HepG2 (cell line): Measurements from ENCODE around the gene SLBP. TPM values are rescaled to one million over a fixed set of nuclear protein-coding genes. Genes with fewer than 3 reads are reported as not detected.

Source experiments
- ATF7 ChIP-seq, 2 experiments: fragments of 450-650 bp in 1 of 2; sonication (generic) in 1 of 2; formaldehyde crosslinking in 1 of 2; IDR thresholded peaks; 2 replicates each; pipeline versions ENCODE4 v1.4.0 to v1.6.1; 2016 to 2020; ENCODE audit warnings: antibody characterized with exemption in 1 of 2, mild to moderate bottlenecking in 1 of 2, missing genetic modification reagents in 1 of 2
- GPN1 ChIP-seq: sonication (generic); formaldehyde crosslinking; IDR thresholded peaks from 2 replicates; pipeline ENCODE4 v1.5.1; 2020; ENCODE audit warnings: missing genetic modification reagents, borderline replicate concordance
- HNRNPLL ChIP-seq: fragments of 200-400 bp; formaldehyde crosslinking; IDR thresholded peaks from 2 replicates; pipeline ENCODE4 v1.6.1; 2017; ENCODE audit warnings: mild to moderate bottlenecking, low read depth, low read length; ENCODE audit not compliant: poor library complexity, severe bottlenecking
- KLF16 ChIP-seq, 2 experiments: sonication (generic) in 1 of 2; formaldehyde crosslinking in 1 of 2; IDR thresholded peaks; 2 replicates each; pipeline versions ENCODE4 v1.6.1 to v1.8.0; 2016 to 2023; ENCODE audit warnings: missing genetic modification reagents in 2 of 2, missing compliant biosample characterization in 1 of 2
- PHF8 ChIP-seq: sonication (generic); formaldehyde crosslinking; IDR thresholded peaks from 2 replicates; pipeline ENCODE4 v1.5.0; 2020; ENCODE audit warnings: missing genetic modification reagents
- SIX1 ChIP-seq: sonication (generic); formaldehyde crosslinking; IDR thresholded peaks from 2 replicates; pipeline ENCODE4 v1.4.0; 2020; ENCODE audit warnings: missing genetic modification reagents, borderline replicate concordance
- ZNF652 ChIP-seq: IDR thresholded peaks from 2 replicates; pipeline ENCODE4 v1.6.1; 2016; ENCODE audit warnings: low read depth, borderline replicate concordance
- polyA plus RNA-seq, 8 experiments: library from polyadenylated mRNA; depleted of rRNA in 3 of 8; stranded (reverse) in 7 of 8; unstranded in 1 of 8; fragments of >200 nt; fragmentation: Illumina TruSeq in 4 of 8; extraction: Trizol in 4 of 8; gene quantifications; 2 replicates each; pipeline versions ENCODE4 v1.2.1 to v1.2.3, GENCODE V29; 2011 to 2016; ENCODE audit warnings: low read depth in 4 of 8, missing spikeins in 1 of 8, mixed read lengths in 1 of 8; ENCODE audit not compliant: insufficient read depth in 1 of 8
- total RNA-seq, 5 experiments: library from RNA; depleted of rRNA; stranded (reverse); fragments of >200 nt; fragmentation: Illumina TruSeq; extraction: Trizol; gene quantifications; 2 replicates each; pipeline ENCODE4 v1.2.3, GENCODE V29; 2016; ENCODE audit warnings: low read depth in 1 of 5
- TF ChIP-seq, protein P1 (sequence below): IDR thresholded peaks from 2 replicates; pipeline ENCODE4 v1.6.1; 2016; ENCODE audit warnings: missing biosample characterization, missing genetic modification reagents, low read depth
- TF ChIP-seq, protein P2 (sequence below): IDR thresholded peaks from 2 replicates; pipeline ENCODE4 v1.6.1; 2018; ENCODE audit warnings: missing genetic modification reagents, mild to moderate bottlenecking, missing compliant biosample characterization
- TF ChIP-seq, protein P3 (sequence below): fragments of 450-650 bp; IDR thresholded peaks from 2 replicates; pipeline ENCODE4 v1.6.1; 2017
- TF ChIP-seq, protein P4 (sequence below): sonication (generic); formaldehyde crosslinking; IDR thresholded peaks from 2 replicates; pipeline ENCODE4 v1.5.0; 2020; ENCODE audit warnings: mild to moderate bottlenecking, missing genetic modification reagents
- TF ChIP-seq, protein P5 (sequence below): sonication (generic); formaldehyde crosslinking; IDR thresholded peaks from 2 replicates; pipeline ENCODE4 v1.4.0; 2020; ENCODE audit warnings: mild to moderate bottlenecking, missing genetic modification reagents
- TF ChIP-seq, protein P6 (sequence below): sonication (generic); formaldehyde crosslinking; IDR thresholded peaks from 2 replicates; pipeline ENCODE4 v1.8.1; 2023; ENCODE audit warnings: mild to moderate bottlenecking, missing genetic modification reagents
- TF ChIP-seq, protein P7 (sequence below): sonication (generic); formaldehyde crosslinking; IDR thresholded peaks from 2 replicates; pipeline ENCODE4 v1.5.0; 2020; ENCODE audit warnings: mild to moderate bottlenecking, missing genetic modification reagents

The SLBP gene
- total and polyA plus RNA-seq, 2 of the 13 experiments (the other 11 are each of a cell fraction or from before 2014, with no cell fraction given) = 43.9 to 104 TPM

DNA sequence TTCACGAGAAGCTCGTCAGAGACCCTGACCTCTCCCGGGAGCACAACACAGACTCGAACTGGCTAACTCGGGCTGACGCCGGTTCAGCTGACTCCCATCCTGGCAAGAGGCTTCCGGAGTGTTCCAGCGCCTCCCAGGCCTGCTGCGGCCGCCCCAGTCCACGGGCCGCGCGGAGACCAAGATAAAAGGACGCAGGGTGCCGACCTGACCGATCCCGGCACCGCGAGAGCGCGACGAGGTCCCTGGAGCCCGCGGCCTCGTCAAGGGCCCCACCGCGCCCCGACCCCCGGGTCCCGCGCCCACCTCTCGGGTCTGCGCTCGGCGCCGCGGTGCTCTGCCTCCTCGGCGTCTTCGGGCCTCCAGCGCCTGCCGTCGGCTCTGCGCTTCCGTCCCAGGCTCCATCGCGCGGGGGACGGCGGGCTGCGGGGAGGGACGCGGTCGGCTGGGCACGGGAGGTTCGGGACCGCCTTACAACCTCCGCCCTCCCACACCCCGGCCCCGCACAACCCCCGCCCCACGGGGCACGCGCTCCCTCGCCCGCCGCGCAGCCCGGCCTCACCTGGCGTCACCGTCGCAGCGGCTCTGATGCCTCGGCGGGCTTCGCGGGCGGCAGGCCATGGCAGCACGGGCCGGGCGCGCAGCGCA, 426 bp downstream of the SLBP start (continued):
- TF ChIP-seq, protein P1, sequence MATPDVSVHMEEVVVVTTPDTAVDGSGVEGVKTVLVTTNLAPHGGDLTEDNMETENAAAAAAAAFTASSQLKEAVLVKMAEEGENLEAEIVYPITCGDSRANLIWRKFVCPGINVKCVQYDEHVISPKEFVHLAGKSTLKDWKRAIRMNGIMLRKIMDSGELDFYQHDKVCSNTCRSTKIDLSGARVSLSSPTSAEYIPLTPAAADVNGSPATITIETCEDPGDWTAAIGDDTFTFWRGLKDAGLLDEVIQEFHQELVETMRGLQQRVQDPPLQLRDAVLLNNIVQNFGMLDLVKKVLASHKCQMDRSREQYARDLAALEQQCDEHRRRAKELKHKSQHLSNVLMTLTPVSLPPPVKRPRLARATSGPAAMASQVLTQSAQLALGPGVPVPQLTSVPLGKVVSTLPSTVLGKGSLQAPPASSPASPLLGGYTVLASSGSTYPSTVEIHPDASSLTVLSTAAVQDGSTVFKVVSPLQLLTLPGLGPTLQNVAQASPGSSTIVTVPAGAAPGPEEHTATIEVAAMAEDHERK (CRISPR knock-in tag) = no peak
- TF ChIP-seq, protein P2, sequence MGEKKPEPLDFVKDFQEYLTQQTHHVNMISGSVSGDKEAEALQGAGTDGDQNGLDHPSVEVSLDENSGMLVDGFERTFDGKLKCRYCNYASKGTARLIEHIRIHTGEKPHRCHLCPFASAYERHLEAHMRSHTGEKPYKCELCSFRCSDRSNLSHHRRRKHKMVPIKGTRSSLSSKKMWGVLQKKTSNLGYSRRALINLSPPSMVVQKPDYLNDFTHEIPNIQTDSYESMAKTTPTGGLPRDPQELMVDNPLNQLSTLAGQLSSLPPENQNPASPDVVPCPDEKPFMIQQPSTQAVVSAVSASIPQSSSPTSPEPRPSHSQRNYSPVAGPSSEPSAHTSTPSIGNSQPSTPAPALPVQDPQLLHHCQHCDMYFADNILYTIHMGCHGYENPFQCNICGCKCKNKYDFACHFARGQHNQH (CRISPR knock-in tag) = no peak
- TF ChIP-seq SIX1 (CRISPR knock-in tag) = no peak
- no peak for TF ChIP-seq KLF16 (CRISPR knock-in tag; IDR thresholded peaks at IDR 0.05)
- TF ChIP-seq, protein P3, sequence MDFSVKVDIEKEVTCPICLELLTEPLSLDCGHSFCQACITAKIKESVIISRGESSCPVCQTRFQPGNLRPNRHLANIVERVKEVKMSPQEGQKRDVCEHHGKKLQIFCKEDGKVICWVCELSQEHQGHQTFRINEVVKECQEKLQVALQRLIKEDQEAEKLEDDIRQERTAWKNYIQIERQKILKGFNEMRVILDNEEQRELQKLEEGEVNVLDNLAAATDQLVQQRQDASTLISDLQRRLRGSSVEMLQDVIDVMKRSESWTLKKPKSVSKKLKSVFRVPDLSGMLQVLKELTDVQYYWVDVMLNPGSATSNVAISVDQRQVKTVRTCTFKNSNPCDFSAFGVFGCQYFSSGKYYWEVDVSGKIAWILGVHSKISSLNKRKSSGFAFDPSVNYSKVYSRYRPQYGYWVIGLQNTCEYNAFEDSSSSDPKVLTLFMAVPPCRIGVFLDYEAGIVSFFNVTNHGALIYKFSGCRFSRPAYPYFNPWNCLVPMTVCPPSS = no peak
- no peak for TF ChIP-seq ATF7 (IDR thresholded peaks at IDR 0.05)
- no peak for TF ChIP-seq ATF7 (CRISPR knock-in tag; IDR thresholded peaks at IDR 0.05)
- TF ChIP-seq ZNF652 (CRISPR knock-in tag) = no peak
- TF ChIP-seq, protein P4, sequence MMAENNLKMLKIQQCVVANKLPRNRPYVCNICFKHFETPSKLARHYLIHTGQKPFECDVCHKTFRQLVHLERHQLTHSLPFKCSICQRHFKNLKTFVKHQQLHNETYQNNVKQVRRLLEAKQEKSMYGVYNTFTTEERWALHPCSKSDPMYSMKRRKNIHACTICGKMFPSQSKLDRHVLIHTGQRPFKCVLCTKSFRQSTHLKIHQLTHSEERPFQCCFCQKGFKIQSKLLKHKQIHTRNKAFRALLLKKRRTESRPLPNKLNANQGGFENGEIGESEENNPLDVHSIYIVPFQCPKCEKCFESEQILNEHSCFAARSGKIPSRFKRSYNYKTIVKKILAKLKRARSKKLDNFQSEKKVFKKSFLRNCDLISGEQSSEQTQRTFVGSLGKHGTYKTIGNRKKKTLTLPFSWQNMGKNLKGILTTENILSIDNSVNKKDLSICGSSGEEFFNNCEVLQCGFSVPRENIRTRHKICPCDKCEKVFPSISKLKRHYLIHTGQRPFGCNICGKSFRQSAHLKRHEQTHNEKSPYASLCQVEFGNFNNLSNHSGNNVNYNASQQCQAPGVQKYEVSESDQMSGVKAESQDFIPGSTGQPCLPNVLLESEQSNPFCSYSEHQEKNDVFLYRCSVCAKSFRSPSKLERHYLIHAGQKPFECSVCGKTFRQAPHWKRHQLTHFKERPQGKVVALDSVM (CRISPR knock-in tag) = no peak
- TF ChIP-seq, protein P5, sequence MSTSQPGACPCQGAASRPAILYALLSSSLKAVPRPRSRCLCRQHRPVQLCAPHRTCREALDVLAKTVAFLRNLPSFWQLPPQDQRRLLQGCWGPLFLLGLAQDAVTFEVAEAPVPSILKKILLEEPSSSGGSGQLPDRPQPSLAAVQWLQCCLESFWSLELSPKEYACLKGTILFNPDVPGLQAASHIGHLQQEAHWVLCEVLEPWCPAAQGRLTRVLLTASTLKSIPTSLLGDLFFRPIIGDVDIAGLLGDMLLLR = 0 out of 2 replicates have a peak, but pooled peaks have one; percentile 41
- TF ChIP-seq, protein P6, sequence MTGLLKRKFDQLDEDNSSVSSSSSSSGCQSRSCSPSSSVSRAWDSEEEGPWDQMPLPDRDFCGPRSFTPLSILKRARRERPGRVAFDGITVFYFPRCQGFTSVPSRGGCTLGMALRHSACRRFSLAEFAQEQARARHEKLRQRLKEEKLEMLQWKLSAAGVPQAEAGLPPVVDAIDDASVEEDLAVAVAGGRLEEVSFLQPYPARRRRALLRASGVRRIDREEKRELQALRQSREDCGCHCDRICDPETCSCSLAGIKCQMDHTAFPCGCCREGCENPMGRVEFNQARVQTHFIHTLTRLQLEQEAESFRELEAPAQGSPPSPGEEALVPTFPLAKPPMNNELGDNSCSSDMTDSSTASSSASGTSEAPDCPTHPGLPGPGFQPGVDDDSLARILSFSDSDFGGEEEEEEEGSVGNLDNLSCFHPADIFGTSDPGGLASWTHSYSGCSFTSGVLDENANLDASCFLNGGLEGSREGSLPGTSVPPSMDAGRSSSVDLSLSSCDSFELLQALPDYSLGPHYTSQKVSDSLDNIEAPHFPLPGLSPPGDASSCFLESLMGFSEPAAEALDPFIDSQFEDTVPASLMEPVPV = no peak
- peak; percentile 12 for TF ChIP-seq HNRNPLL
- TF ChIP-seq GPN1 (CRISPR knock-in tag) = no peak
- TF ChIP-seq, protein P7, sequence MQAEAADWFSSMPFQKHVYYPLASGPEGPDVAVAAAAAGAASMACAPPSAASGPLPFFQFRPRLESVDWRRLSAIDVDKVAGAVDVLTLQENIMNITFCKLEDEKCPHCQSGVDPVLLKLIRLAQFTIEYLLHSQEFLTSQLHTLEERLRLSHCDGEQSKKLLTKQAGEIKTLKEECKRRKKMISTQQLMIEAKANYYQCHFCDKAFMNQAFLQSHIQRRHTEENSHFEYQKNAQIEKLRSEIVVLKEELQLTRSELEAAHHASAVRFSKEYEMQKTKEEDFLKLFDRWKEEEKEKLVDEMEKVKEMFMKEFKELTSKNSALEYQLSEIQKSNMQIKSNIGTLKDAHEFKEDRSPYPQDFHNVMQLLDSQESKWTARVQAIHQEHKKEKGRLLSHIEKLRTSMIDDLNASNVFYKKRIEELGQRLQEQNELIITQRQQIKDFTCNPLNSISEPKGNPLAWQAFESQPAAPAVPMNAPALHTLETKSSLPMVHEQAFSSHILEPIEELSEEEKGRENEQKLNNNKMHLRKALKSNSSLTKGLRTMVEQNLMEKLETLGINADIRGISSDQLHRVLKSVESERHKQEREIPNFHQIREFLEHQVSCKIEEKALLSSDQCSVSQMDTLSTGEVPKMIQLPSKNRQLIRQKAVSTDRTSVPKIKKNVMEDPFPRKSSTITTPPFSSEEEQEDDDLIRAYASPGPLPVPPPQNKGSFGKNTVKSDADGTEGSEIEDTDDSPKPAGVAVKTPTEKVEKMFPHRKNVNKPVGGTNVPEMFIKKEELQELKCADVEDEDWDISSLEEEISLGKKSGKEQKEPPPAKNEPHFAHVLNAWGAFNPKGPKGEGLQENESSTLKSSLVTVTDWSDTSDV (CRISPR knock-in tag) = no peak
- peak; percentile 49; the same call in 1 of the 2 replicates for TF ChIP-seq PHF8 (CRISPR knock-in tag)
